Glutamatergic neuron (in vitro differentiated cells): ENCODE measurements around the gene DENND5A. TPM values are rescaled to one million over a fixed set of nuclear protein-coding genes. Genes with fewer than 3 reads are reported as not detected.

Experiments used
- DNase-seq: peaks from one replicate; pipeline ENCODE4 v3.0.0; 2022
- H3K27ac Mint-ChIP-seq: one replicate; pipeline ENCODE4 v1.8.0; 2020; ENCODE audit warnings: mild to moderate bottlenecking, mixed read lengths, inconsistent platforms; ENCODE audit not compliant: unreplicated experiment
- H3K27me3 Mint-ChIP-seq: one replicate; pipeline ENCODE4 v1.8.0; 2020; ENCODE audit warnings: mild to moderate bottlenecking, moderate library complexity, mixed read lengths, inconsistent platforms; ENCODE audit not compliant: unreplicated experiment
- H3K36me3 Mint-ChIP-seq: one replicate; pipeline ENCODE4 v1.8.0; 2020; ENCODE audit warnings: mild to moderate bottlenecking, mixed read lengths, inconsistent platforms; ENCODE audit not compliant: unreplicated experiment
- H3K4me1 Mint-ChIP-seq: one replicate; pipeline ENCODE4 v1.8.0; 2020; ENCODE audit warnings: mild to moderate bottlenecking, low read depth, mixed read lengths, inconsistent platforms; ENCODE audit not compliant: unreplicated experiment
- H3K4me3 Mint-ChIP-seq: one replicate; pipeline ENCODE4 v1.8.0; 2020; ENCODE audit warnings: mild to moderate bottlenecking, mixed read lengths, inconsistent platforms; ENCODE audit not compliant: unreplicated experiment
- H3K9me3 Mint-ChIP-seq: one replicate; pipeline ENCODE4 v1.8.0; 2020; ENCODE audit warnings: mild to moderate bottlenecking, moderate library complexity, mixed read lengths, inconsistent platforms; ENCODE audit not compliant: unreplicated experiment
- total RNA-seq: library from RNA; stranded (reverse); fragmentation: NEBNext Ultra II Directional; extraction: Animal tissue kit (Norgen Biotek cat#: 25700); gene quantifications from one replicate; pipeline ENCODE4 v1.2.1, GENCODE V29; 2021; ENCODE audit not compliant: unreplicated experiment
- TF ChIP-seq, protein P1 (sequence below): fragments of 200-600 bp; sonication (generic); IDR thresholded peaks from one replicate; pipeline ENCODE4 v1.5.0; 2021; ENCODE audit not compliant: partially characterized antibody, unreplicated experiment

Gene DENND5A
- total RNA-seq, 1 donor from 2014 or later = 155 TPM

DNA sequence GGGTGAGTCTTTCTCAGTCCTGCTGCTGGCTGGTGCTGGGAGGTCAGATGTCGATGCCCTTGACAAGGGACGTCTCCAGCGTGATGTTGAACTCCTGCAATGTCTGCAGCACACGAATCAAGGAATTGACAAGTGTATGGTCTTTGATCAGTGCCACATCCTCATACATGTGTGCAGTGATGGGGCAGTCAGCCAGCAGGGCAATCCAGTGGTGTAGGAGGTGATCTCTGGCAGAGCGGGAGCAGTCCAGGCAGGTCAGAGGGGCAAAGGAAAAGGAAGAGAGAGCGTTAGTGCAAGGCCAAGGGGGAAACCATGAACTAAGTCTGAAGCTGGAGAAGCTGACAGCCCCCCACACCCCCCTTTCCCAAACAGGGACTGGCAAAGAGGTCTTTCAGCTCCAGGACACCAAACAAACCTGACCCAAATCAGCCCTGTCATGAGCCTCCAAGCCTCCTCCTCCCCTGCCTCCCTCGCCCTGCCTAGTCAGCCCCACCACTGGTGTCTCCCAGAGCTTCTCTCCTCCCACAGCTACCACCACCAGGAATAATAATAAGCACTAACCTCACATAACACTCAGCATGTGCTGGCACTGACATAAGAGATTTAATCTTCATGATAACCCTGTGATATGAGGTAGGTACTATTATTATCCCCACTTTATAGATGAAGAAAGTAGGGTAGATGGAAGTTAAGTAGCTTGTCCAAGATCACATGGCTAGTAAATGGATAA is 125.4 kb downstream of the DENND5A start:
- Mint-ChIP-seq H3K27me3 (peaks cover 4% of the 10 kb centered on the region), H3K36me3 (peaks cover 4% of the 10 kb centered on the region), H3K4me3 (no peak overlapping the region), H3K9me3 (peaks cover 6% of the 10 kb centered on the region), H3K27ac (no peak overlapping the region), H3K4me1 (peaks cover 4% of the 10 kb centered on the region)
- TF ChIP-seq, protein P1, sequence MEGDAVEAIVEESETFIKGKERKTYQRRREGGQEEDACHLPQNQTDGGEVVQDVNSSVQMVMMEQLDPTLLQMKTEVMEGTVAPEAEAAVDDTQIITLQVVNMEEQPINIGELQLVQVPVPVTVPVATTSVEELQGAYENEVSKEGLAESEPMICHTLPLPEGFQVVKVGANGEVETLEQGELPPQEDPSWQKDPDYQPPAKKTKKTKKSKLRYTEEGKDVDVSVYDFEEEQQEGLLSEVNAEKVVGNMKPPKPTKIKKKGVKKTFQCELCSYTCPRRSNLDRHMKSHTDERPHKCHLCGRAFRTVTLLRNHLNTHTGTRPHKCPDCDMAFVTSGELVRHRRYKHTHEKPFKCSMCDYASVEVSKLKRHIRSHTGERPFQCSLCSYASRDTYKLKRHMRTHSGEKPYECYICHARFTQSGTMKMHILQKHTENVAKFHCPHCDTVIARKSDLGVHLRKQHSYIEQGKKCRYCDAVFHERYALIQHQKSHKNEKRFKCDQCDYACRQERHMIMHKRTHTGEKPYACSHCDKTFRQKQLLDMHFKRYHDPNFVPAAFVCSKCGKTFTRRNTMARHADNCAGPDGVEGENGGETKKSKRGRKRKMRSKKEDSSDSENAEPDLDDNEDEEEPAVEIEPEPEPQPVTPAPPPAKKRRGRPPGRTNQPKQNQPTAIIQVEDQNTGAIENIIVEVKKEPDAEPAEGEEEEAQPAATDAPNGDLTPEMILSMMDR = no peak
- DNase-seq = no peak

DNA sequence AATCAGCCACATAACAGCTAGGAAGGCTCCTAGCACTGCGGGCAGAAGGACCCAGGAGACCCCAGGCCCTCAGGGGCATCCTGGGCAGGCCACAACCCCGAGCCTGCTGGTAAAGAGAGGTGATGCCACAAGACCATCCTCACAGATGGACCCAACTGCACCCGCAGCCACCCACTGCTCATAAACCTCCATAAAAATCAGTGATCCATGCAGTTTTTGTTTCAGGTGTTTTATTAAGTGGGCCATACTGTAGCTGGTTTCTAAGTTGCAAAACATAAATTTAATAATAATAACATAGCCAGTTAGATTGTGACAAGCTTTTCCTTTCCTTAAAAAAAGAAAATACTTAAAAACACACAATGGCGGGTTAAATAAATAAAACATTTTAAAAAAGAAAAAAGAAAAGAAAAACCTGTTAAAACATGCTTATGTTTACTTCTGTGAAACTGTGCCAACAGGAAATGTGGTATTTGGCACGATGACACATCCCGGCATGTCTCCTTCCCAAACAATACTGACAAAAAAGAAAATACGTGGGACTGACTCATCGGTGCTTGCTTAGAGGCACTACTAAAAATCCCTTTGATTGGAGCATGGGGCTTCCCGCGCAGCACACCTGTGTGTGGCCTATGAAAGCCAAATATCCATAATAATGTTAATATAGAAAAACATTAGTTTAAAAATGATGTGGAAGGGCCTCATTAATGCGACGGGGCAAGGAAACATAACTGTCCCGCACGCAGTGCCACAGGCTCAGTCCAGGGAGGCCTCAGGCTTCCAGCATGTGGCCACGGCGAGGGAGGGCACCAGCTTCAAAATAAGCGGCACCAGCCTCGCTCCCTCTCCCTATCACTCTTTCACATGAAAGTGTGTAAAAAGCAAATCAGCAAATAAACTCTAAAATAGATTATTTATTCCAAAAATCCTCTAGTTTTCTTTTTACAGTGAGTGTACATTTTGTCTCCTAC is 126.3 kb downstream of the DENND5A start:
- Mint-ChIP-seq H3K4me3 (no peak overlapping the region), H3K27me3 (peaks cover 4% of the 10 kb centered on the region), H3K36me3 (peaks cover 9% of the 10 kb centered on the region), H3K4me1 (peaks cover 4% of the 10 kb centered on the region), H3K27ac (no peak overlapping the region), H3K9me3 (peaks cover 6% of the 10 kb centered on the region)
- TF ChIP-seq, protein P1 = no peak
- DNase-seq = no peak

DNA sequence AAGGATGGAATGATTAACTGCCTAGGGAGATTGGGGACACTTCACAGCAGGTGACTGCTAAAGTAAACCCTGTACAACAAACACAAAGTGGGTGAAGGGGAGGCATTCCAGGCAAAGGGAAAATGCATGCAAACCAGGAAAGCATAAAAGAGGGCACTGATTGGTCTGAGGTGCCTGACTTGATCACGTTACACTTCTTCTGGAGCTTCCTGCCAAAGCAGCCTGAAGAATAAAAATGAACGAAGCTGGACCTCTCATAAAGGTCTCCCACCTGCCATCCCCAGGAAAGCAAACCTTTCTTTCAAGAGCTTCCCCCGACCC is 127.1 kb downstream of the DENND5A start:
- no peak overlapping the region for H3K4me3 Mint-ChIP-seq
- peaks cover 4% of the 10 kb centered on the region for H3K4me1 Mint-ChIP-seq
- H3K36me3 Mint-ChIP-seq = peaks cover 9% of the 10 kb centered on the region
- TF ChIP-seq, protein P1 = no peak
- no peak for DNase-seq
- peaks cover 4% of the 10 kb centered on the region for H3K27me3 Mint-ChIP-seq
- peaks cover 6% of the 10 kb centered on the region for H3K9me3 Mint-ChIP-seq
- peak overlapping the region; percentile 10 for H3K27ac Mint-ChIP-seq

DNA sequence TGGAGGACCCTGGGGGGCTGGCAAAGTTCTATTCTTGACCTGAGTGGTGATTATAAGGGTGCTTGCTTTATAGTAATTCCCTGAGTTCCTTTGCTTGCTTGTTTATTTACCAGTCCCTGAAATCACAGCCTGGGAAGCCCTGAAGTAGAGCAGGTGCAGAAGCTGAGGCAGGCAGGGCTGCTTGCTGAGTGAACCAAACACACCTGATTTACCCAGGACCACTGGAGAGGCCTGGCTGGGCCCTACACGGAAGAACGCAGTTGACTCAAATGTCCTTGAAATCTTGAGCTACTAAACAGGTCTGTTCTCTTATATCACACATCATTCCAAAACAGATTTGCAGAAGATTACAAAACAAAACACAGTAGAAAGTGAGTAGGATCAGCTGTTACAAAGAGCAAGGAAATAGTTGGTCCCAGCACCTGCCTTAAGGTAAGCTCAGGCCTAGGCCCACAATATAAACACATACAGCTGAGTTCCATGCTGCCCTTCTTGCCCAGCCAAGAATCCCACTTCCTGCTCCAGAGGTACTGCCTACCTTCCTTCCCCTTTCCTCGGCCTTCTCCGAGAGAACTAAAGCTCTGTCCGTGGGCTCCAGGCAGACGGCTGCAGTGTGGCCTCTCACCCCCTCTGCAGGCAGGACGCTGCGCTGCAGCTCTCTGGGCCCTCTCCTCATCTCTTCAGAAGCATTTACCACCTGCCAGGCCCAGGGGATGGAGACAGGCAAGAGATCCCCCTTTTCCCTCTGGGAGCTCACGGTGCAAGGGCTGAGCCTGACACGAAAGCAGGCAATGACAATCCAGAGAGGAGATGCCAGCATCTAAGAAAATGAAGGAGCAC is 127.6 kb downstream of the DENND5A start:
- peaks cover 4% of the 10 kb centered on the region for H3K27me3 Mint-ChIP-seq
- no peak overlapping the region for H3K4me3 Mint-ChIP-seq

More for the DNA sequence above, 127.6 kb downstream of the DENND5A start:
- TF ChIP-seq, protein P1 = peak; percentile 81
- peak; percentile 90 for DNase-seq
- peaks cover 9% of the 10 kb centered on the region for H3K36me3 Mint-ChIP-seq
- peak overlapping the region; percentile 10 for H3K27ac Mint-ChIP-seq
- peaks cover 6% of the 10 kb centered on the region for H3K9me3 Mint-ChIP-seq
- peaks cover 4% of the 10 kb centered on the region for H3K4me1 Mint-ChIP-seq
